HG02970 (cell line): ENCODE measurements around the gene TMC7.

ENCODE experiments used
- ATAC-seq: cut with Tn5 transposase; IDR thresholded peaks from one replicate; pipeline ENCODE4 v1.9.1; 2021; ENCODE audit warnings: mild to moderate bottlenecking, moderate library complexity, moderate number of reproducible peaks; ENCODE audit not compliant: unreplicated experiment, low FRiP score

Gene TMC7

DNA sequence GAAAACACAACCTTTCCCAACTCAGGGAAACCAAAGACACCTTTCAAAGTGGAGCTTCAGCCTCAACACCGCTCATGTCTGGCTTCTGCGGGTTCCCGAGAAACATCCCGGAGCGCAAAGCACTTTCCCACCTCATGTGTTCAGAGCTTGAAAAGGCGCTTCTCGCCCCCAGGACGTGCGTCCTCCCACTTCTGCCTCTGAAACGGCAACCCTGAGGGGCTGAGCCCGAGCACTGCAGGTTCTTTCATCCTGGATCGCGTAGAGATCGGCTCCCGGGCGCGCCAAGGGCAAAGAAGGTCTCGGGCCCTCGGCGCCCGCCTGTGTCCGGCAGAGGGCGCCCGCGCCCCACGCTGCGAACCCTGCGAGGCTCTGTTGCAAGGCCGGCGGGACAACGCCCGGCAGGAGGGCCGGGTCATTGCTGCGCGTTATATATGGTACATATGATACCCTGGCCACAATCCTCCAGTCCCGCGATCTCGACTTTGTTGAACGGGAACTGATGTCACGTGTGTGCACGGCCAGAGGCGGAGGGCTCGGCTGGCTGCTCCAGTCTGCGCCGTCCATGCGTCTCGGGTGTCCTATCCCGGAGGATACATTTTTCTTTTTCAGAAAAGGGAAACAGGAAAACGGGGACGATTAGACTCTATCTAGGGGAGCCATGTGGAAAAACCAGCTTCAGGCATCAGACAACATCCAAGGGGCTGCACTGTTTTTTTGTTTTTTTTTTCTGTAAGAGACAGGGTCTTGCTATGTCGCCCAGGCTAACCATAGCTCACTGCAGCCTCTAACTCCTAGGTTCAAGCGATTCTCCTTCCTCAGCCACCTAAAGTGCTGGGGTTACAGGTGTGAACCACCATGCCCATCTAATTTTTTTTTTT is 102.8 kb downstream of the TMC7 start:
- ATAC-seq: peak; percentile 74

DNA sequence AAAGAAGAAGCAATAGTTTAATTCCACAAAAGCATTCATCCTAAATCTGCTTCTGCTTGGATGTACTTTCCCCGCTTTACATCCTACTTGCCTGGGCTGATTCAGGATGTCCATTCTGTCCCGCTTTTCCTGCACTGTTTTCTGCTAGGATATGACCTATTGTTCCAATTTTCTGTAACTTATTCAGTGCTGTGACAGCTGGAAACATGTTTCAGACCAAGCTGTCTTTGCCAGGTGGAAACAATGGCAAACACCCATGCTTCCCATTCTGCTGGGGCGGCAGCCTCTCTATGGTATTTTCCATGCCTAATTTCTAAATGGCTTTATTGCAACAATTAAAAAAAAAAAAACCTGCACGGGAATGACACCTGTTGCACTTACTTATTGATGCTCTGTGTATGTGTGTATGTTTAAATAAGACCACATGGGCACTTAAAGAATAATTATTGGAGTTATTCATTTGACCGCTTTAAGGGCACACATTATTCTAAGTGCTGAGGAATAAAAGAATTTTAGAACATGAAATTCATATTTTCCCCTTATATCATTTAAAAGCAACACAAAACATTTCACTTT is 104.7 kb downstream of the TMC7 start:
- ATAC-seq: no peak

DNA sequence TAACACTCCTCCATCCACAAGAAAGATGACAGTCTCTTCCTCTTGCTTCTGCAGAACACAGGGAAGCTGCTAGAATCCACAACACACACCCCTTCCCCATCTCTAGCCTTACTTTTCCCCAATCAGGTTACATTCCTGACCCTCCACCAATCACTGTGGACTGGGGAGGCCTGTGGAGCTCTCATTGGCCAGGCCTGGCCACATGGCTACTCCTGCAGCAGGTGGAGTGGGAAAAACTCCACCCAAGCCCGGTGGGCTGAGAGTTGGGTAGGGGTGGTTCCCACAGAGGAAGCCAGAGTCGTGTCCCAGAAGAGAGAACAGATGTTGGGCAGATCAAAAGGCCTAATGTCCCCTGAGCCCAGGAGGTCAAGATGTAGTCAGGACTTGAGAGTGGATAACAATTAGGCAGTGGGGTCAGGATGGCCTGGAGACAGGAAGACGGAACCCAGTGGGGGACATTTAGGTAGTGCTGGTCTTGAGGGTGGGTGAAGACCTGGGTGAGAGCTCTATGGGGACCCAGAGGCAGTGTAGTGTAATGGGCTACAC is 105.7 kb downstream of the TMC7 start:
- no peak for ATAC-seq

DNA sequence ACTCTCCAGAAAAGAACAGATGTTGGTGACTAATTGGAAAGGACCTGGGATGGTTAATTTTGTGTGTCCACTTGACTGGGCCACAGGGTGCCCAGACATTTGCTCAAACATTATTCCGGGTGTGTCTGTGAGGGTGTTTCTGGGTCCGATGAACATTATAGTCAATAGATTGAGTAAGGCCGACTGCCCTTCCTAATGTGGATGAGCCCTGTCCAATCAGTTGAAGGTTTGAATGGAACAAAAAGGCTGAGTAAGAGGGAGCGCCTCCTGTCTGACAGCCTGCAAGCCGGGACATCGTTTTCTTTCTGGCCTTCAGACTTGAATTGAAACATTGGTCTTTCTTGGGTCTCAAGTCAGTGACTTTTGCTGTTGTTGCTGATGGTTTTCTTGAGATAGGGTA is 107.2 kb downstream of the TMC7 start:
- ATAC-seq: no peak

DNA sequence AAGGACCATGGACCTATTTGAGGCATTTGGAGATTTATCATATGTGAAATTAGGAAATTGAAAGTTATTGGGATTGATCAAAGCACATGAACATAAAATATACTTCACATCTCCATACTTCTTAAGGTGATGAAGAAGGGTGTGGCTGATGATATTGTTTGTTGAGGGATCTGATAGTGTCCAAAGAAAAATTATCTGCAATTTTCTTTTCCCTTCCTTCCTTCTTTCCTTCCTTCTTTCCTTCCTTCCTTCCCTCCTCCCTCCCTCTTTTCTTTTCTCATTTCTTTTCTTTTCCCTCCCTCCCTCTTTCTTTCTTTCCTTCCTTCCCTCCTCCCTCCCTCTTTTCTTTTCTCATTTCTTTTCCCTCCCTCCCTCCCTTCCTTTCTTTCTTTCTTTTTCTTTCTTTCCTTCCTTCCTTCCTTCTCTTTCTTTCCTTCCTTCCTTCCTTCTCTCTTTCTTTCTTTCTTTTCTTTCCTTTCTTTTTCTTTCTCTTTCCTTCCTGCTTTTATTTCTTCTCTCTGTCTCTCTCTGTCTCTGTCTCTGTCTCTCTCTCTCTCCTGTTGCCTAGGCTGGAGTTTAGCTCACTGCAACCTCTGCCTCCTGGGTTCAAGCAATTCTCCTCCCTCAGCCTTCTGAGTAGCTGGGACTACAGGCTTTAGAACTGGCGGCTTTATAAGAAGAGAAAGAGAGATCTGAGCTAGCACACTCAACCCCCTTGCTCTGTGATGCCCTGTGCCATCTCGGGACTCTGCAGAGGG is 109.1 kb downstream of the TMC7 start:
- no peak for ATAC-seq

DNA sequence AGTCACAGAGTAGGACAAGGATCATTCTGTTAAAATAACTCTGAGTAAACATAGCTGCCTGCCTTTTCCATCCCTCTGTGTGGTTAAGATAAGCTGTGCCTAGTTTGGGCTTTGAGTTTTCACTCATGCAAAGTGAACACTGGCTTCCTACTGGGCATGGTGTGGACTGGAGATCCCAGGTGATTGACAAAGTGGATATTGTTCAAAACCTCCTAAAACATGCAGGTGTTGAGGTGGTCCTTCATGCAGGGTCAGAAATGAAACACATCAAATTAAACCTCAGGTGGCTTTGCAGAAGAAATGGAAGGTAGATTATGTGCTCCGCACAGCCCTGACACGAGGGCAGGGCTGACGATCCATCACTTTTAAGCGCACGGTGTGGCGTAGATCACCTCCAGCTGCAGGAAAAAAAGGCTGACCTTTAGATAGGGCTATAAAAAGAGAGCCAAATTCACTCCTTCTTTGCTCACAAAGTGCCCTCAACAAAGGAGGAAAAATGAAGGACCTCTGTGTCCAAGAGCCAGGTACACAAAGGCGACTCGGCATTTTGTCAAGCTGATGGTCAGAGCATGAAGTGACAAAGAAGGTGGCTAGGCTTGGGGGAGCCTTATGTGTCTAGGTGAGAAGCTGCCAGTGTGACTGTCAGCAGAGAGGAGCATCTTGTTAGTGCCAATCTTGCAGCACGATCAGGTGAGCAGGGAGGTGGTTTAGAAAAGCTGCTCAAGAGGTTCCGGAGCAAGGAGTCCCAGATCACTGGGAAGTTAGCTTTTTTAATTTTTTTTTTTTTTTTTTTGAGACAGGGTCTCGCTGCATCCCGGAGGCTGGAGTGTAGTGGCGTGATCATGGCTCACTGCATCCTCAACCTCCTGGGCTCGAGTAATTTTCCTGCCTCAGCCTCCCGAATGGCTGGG is 110.2 kb downstream of the TMC7 start:
- no peak for ATAC-seq

DNA sequence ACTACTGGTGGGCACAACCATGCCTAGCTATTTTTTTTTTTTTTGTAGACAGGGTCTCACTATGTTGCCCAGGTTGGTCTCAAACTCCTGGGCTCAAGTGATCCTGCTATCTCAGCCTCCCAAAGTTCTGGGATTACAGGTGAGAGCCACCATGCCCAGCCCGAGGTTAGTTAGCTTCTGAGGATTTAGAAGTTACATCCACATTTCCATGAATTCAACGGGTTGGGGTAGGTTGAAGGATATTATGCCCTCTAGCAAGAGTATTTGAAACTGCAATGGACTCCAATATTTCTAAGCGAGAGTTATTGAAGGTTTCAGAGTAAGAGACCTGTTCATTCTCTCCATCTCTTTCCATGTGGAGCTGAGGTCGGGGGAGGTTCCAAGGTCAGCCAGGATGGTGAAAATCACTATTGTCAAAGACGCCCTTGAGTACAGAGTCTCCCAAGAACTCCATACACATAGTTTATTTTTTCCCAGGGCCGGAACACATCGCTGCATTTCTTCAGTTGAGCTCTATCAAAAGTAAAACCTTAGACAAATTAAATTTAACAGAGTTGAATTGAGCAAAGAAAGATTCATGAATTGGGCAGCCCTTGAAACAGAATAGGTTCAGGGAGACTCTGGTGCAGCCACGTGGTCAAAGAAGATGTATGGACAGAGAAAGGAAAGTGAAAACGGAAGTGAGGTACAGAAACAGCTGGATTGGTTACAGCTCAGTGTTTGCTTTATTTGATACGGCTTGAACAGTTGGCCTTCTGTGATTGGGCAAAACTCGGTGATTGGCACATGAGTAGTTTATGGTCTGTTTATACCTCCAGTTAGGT is 111.0 kb downstream of the TMC7 start:
- ATAC-seq: no peak

DNA sequence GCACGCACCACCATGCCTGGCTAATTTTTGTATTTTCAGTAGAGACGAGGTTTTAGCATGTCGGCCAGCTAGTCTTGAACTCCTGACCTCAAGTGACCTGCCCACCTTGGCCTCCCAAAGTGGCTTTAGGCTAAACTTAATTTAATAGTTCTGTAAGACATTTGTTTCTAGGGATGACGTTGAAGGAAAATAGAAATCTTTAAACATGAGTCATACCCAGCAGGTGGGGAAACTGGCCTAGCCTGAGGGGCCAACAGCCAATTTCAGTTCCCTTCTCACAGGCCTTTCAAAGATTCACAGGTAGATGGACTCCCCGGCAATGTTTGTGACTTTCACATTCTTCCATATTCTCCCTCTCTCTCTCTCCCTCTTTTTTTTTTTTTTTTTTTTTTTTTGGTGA is 111.9 kb downstream of the TMC7 start:
- ATAC-seq: no peak

DNA sequence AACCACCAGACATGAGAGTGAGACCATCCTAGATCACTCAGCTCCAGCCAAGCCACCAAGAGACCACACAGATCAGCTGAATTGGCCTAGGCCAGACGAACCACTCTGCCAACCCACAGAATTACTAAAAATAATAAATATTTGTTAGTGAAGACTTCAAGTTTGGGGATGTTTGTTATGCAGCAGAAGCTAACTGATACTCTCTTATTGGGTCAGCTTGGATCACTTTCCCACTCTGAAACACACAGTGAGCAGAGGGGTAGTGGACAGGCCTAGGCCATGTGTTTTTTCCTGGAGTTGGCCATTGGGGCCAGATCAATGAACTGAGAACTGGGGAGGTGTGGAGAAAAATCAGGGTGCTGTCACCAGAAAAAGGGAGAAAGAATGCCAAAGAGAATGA is 114.4 kb downstream of the TMC7 start:
- no peak for ATAC-seq

DNA sequence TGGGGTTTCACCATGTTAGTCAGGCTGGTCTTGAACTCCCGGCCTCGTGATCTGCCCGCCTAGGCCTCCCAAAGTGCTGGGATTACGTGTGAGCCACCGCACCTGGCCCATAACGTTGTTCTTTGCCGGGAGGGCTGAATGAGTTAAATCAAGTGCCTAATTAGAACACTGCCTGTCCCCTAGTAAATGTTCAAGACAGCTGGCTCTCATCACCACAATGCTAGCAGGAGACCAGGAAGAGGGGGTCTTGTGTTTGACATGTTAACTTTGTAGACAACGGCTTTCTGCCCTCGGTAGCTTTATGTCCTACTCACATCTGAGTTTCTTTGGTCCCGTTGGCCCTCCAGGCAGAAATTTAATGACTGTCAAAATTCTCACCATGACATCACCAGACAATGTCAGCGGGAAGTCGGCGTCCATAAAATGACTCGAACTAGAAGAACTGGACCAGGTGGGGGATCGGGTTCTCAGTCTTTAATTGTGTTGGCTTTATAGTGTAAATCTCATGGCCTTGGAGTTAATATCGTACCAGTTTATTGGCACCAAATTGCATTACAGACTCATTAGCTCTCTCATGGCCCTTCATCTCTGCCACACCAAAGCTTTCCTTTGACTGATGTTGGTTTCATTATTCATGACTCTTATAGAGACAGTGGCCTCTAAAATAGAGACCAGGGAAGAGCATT is 118.6 kb downstream of the TMC7 start:
- ATAC-seq: no peak

DNA sequence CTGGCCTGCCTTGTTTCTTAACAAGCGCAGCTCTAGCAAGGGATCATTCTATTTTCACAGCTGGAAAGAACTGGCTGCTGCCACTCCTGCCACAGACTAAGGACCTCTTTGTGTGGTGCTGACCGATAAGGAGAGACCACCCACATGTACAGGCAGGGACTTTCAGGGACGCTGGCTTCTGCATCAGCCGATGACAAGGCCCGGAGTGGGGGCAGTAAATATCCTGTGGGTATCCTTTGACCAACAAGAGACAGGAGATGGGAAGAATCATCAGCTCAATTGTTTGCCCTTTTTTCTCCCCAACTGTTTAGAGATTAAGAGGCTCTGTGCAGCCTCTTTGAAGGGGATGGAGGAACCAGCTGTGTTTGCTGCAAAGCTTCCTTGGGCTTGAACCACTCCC is 120.9 kb downstream of the TMC7 start:
- ATAC-seq: no peak

DNA sequence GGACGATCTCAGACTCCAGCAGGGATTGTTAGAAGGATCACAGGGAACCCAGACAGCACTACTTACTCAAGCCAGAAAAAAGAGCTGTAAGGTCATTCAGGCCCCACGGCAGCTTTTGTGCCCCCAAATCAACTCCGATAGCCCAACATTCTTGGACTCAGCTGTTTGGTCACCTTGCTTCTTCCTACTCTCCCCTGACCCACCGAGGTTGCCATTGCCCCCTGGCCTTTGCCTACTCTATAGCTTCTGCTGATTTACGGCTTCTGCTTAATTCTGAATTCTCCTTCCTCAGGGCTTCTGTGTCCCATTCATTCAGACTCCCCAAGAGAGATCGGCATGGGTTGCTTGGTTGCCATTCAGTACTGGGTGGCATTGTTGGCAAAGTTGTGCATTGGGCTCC is 121.4 kb downstream of the TMC7 start:
- ATAC-seq: no peak

DNA sequence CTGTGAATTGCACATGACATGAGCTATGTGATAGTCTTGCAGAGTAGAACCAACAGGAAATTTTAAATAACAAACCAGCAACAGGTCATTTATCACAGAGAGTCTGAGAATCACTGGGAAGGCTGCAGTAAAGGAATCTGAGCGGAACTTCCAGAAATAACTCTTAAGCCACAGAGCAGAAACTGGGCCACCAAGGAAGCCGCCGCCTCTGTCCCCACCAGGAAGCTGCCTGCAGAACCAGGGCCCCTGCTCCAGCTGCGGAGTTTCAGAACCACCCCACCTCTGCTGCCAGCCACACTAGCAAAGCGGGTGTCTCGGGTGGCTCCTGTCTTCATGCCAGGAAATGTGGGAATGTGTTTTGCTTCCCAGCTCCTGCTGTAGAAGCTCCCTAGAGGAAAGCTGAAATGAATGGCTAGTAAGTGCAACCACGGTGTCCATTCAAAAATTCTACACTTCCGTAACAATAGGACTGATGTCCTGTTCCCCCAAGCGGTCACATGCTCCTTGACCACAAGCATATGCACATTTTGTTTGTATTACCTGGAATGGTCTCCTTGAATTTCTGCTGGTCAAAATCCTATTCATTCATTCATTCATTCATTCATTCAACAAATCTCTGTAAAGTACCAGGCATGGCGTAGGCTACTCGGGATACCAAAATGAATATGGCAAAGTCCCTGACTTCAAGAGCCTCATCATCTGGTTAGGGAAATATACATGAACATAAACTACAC is 122.3 kb downstream of the TMC7 start:
- ATAC-seq: no peak

DNA sequence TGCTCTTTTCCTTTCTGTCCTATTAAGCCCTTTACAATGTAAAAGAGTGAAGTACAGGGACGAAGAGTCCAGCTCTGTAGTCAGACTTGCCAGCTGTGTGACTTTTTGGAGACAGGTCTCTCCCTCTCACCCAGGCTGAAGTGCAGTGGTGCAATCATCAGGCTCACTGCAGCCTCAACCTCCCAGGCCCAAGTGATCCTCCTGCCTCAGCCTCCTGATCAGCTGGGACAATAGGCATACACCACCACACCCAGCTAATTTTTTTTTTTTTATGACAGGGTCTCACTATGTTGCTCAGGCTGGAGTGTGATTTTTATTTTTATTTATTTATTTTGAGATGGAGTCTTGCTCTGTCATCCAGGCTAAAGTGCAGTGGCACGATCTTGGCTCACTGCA is 122.9 kb downstream of the TMC7 start:
- ATAC-seq: no peak

DNA sequence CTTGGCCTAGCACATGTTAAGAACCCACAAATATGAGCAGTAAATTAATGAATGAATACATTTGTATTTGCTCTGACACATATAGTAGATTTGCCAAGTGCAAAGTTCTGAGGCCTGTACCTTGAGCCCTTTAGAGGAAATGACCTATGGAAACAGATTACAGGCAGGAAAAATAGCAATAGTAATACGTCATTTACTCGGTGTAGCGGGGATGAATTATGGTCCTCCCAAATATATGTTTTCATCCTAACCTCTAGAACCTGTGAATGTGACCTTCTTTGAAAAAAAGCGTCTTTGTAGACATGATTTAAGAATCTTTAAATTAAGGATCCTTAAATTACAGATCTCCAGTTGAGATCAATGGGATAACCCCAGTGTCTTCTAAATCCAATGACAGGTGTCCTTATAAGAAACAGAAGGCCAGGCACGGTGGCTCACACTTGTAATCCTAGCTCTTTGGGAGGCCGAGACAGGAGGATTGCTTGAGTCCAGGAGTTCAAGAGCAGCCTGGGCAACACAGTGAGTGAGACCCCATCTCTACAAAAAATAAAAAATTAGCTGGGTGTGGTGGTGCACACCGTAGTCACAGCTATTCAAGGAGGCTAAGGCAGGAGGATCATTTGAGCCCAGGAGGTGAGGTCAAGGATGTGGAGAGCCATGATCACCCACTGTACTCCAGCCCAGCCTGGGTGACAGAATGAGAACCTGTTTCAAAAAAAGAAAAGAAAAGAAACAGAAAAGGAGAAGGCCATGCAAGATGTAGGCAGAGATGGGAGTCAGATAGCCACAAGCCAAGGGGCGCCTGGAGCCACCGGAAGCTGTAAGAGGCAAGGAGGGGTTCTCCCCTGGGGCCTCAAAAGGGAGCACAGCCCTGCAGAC is 124.9 kb downstream of the TMC7 start:
- no peak for ATAC-seq

DNA sequence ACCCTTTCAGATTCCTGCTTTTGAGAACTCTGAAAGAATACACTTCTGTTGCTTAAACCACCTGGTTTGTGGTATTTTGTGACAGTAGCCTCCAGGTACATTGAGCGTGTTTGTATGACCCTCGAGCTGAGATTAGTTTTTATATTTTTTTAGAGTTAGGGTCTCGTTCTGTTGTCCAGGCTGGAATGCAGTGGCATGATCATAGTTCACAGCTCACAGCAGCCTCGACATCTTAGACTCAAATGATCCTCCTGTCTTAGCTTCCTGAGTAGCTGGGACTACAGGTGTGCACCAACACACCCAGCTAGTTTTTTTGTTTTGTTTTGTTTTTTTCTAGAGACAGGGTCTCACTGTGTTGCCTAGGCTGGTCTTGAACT is 125.5 kb downstream of the TMC7 start:
- no peak for ATAC-seq
